HG03354 (cell line): ENCODE measurements around the gene SGSM2.
"Not testable (repeated sequence)": the region's sequence is repeated elsewhere in the genome, so short reads cannot be mapped to it uniquely, and the experiment has no call there.

ENCODE experiments used
- ATAC-seq: cut with Tn5 transposase; IDR thresholded peaks from one replicate; pipeline ENCODE4 v1.9.1; 2021; ENCODE audit warnings: mild to moderate bottlenecking; ENCODE audit not compliant: unreplicated experiment, poor library complexity, severe bottlenecking

SGSM2 gene

GRCh38 chr17:2336852-2337543 lies at the start of gene SGSM2:
Gene SGSM2, plus strand, starts transcription at chr17:2337501. Its CDS starts 188 bp downstream, at chr17:2337689.
- peak; percentile 34 for ATAC-seq

- no peak for ATAC-seq
These were observed 47.3 kb upstream of the SGSM2 start for GRCh38 chr17:2289878-2290478.

- no peak for ATAC-seq
These were observed 45.2 kb upstream of the SGSM2 start for GRCh38 chr17:2292100-2292499.

GRCh38 chr17:2295575-2295974 lies 41.7 kb upstream of the SGSM2 start:
- no peak for ATAC-seq

- no peak for ATAC-seq
These were observed 40.3 kb upstream of the SGSM2 start for GRCh38 chr17:2297023-2297422.

GRCh38 chr17:2299136-2299535 lies 38.2 kb upstream of the SGSM2 start:
- no peak for ATAC-seq

GRCh38 chr17:2299756-2300155 lies 37.5 kb upstream of the SGSM2 start:
- no peak for ATAC-seq

- peak; percentile 10 for ATAC-seq
These were observed 34.5 kb upstream of the SGSM2 start for GRCh38 chr17:2302778-2303203.

GRCh38 chr17:2303204-2304188 lies 33.8 kb upstream of the SGSM2 start, which contains the start of the genes SMG6 and SRR:
Gene SMG6, minus strand, starts transcription at chr17:2303785. Its CDS starts 65 bp downstream, at chr17:2303720.
Gene SRR, plus strand, starts transcription at chr17:2303950. Its CDS starts 11,611 bp downstream, at chr17:2315561.
- ATAC-seq = peak; percentile 80

GRCh38 chr17:2304931-2305330 lies 32.4 kb upstream of the SGSM2 start:
- no peak for ATAC-seq

GRCh38 chr17:2309338-2310154 lies 27.8 kb upstream of the SGSM2 start:
- no peak for ATAC-seq

- ATAC-seq = no peak
These were observed 24.6 kb upstream of the SGSM2 start for GRCh38 chr17:2312736-2313135.

- ATAC-seq = not testable (repeated sequence)
These were observed 20.4 kb upstream of the SGSM2 start for GRCh38 chr17:2316916-2317205.

GRCh38 chr17:2317796-2318195 lies 19.5 kb upstream of the SGSM2 start:
- ATAC-seq = no peak

GRCh38 chr17:2319051-2319450 lies 18.2 kb upstream of the SGSM2 start:
- no peak for ATAC-seq

GRCh38 chr17:2321399-2321798 lies 15.9 kb upstream of the SGSM2 start:
- no peak for ATAC-seq

GRCh38 chr17:2323629-2324314 lies 13.5 kb upstream of the SGSM2 start:
- ATAC-seq = no peak

- no peak for ATAC-seq
These were observed 6.0 kb upstream of the SGSM2 start for GRCh38 chr17:2331303-2331702.

- ATAC-seq = no peak
These were observed 1.5 kb upstream of the SGSM2 start for GRCh38 chr17:2335726-2336214.
